HEK293 (cell line): ENCODE results near the gene ZNF43.

ENCODE experiments used
- ATF2 ChIP-seq: fragments of 450-650 bp; formaldehyde crosslinking; IDR thresholded peaks from 2 replicates; pipeline ENCODE4 v1.5.1; 2016; ENCODE audit warnings: missing biosample characterization, missing genetic modification characterization, low read depth
- HOXA7 ChIP-seq: sonication (generic); formaldehyde crosslinking; IDR thresholded peaks from 2 replicates; pipeline ENCODE4 v1.8.1; 2022; ENCODE audit warnings: missing genetic modification reagents, borderline replicate concordance
- ZNF501 ChIP-seq: fragments of 450-650 bp; formaldehyde crosslinking; IDR thresholded peaks from 2 replicates; pipeline ENCODE4 v1.5.1; 2016; ENCODE audit warnings: missing biosample characterization, missing genetic modification characterization
- ZNF518A ChIP-seq: fragments of 450-650 bp; formaldehyde crosslinking; conservative IDR thresholded peaks from 2 replicates; pipeline ENCODE4 v1.5.1; 2016; ENCODE audit warnings: low read depth, missing biosample characterization, missing genetic modification characterization

- TF ChIP-seq HOXA7 (CRISPR knock-in tag) (no peak), ATF2 (no peak), ZNF501 (no peak), ZNF518A (tag by site-specific recombination) (no peak)
Observed at GRCh38 chr19:21848706-21849105, 12.7 kb upstream of the ZNF43 start.
